Uterus (tissue), 2 donors: ENCODE results near the gene ASB15.

Experiments
- POLR2A ChIP-seq, 2 donors: fragments of 450-650 bp; IDR thresholded peaks; one replicate each; pipeline ENCODE4 v1.6.1; 2016; ENCODE audit warnings: antibody characterized with exemption in 2 of 2, mild to moderate bottlenecking in 1 of 2, moderate library complexity in 1 of 2
- TF ChIP-seq, protein P1 (sequence below), 4 experiments: fragments of 200-600 bp in 2 of 4; fragments of 450-650 bp in 2 of 4; sonication (generic) in 2 of 4; IDR thresholded peaks; one replicate each; pipeline ENCODE4 v1.5.1; 2016 to 2019; ENCODE audit warnings: antibody characterized with exemption in 4 of 4, mild to moderate bottlenecking in 2 of 4, moderate library complexity in 1 of 4

- TF ChIP-seq, protein P1, sequence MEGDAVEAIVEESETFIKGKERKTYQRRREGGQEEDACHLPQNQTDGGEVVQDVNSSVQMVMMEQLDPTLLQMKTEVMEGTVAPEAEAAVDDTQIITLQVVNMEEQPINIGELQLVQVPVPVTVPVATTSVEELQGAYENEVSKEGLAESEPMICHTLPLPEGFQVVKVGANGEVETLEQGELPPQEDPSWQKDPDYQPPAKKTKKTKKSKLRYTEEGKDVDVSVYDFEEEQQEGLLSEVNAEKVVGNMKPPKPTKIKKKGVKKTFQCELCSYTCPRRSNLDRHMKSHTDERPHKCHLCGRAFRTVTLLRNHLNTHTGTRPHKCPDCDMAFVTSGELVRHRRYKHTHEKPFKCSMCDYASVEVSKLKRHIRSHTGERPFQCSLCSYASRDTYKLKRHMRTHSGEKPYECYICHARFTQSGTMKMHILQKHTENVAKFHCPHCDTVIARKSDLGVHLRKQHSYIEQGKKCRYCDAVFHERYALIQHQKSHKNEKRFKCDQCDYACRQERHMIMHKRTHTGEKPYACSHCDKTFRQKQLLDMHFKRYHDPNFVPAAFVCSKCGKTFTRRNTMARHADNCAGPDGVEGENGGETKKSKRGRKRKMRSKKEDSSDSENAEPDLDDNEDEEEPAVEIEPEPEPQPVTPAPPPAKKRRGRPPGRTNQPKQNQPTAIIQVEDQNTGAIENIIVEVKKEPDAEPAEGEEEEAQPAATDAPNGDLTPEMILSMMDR (IDR thresholded peaks at IDR 0.05): no peak
- no peak for TF ChIP-seq POLR2A (IDR thresholded peaks at IDR 0.05)
Observed at GRCh38 chr7:123588376-123588775, 13.2 kb upstream of the ASB15 start.
